ENCODE data around the gene NTHL1. TPM values are rescaled to one million over a fixed set of nuclear protein-coding genes. Genes with fewer than 3 reads are reported as not detected.

Gene NTHL1
- total and polyA plus RNA-seq, 2 of the 13 experiments (the other 11 are each of a cell fraction or from before 2014, with no cell fraction given): 47.5 to 64.9 TPM

DNA sequence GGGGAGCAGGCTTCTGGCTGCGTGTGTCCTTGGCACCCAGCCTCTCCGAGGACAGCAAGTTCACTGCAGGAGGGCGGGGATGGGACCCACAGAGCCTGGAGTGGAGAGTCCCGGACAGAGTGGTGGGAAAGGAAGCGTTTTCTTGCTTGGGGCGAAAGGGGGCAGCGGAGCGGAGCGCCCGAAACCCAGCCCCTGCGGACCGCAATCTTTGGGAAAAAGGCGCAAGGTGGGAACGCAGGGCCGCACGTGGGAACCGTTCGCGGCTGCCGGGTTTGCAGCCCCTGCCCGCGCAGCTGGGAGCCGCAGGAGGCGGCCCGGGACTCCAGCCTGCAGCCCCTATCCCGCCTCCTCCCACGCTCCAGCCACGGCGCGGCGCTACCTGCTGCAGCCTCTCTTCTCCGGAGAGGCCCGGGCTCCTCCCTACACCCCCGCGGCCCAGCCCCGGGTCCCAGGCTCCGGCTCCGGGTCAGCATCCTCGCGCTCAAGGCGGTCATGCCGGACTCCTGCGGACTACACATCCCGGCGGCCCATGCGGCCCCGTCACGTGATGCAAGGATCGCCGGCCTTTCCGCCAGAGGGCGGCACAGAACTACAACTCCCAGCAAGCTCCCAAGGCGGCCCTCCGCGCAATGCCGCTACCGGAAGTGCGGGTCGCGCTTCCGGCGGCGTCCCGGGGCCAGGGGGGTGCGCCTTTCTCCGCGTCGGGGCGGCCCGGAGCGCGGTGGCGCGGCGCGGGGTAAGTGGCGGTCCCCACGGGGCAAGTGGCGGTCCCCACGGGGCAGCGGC, at the start of gene NTHL1, which contains the start of gene TSC2 (continued):
- TF ChIP-seq, protein P1, sequence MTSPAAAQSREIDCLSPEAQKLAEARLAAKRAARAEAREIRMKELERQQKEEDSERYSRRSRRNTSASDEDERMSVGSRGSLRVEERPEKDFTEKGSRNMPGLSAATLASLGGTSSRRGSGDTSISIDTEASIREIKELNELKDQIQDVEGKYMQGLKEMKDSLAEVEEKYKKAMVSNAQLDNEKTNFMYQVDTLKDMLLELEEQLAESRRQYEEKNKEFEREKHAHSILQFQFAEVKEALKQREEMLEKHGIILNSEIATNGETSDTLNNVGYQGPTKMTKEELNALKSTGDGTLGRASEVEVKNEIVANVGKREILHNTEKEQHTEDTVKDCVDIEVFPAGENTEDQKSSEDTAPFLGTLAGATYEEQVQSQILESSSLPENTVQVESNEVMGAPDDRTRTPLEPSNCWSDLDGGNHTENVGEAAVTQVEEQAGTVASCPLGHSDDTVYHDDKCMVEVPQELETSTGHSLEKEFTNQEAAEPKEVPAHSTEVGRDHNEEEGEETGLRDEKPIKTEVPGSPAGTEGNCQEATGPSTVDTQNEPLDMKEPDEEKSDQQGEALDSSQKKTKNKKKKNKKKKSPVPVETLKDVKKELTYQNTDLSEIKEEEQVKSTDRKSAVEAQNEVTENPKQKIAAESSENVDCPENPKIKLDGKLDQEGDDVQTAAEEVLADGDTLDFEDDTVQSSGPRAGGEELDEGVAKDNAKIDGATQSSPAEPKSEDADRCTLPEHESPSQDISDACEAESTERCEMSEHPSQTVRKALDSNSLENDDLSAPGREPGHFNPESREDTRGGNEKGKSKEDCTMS (CRISPR knock-in tag; conservative IDR thresholded peaks at IDR 0.05): no peak
- TF ChIP-seq BCLAF1 (IDR thresholded peaks at IDR 0.05): no peak
- no peak for TF ChIP-seq ZNF572 (CRISPR knock-in tag; IDR thresholded peaks at IDR 0.05)
- TF ChIP-seq, protein P2, sequence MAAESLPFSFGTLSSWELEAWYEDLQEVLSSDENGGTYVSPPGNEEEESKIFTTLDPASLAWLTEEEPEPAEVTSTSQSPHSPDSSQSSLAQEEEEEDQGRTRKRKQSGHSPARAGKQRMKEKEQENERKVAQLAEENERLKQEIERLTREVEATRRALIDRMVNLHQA (CRISPR knock-in tag; IDR thresholded peaks at IDR 0.05): no peak
- TF ChIP-seq SP140L (CRISPR knock-in tag; IDR thresholded peaks at IDR 0.05; ENCODE audit: borderline replicate concordance): no peak
- no peak for TF ChIP-seq JUNB (CRISPR knock-in tag; IDR thresholded peaks at IDR 0.05; ENCODE audit: borderline replicate concordance)
- TF ChIP-seq ATF4 (CRISPR knock-in tag; IDR thresholded peaks at IDR 0.05): peak in 1 of 2 experiments; percentile 92; a peak in 2 of 4 replicates
- TF ChIP-seq GABPA (IDR thresholded peaks at IDR 0.05; ENCODE audit: low read depth, low read length): peak; percentile 99
- peak; percentile 93 for TF ChIP-seq GABPA (CRISPR knock-in tag; IDR thresholded peaks at IDR 0.05; ENCODE audit: low read depth)
- no peak; the same call in 1 of the 2 replicates for TF ChIP-seq ZBTB26 (CRISPR knock-in tag; IDR thresholded peaks at IDR 0.05; ENCODE audit: borderline replicate concordance)
- TF ChIP-seq, protein P3, sequence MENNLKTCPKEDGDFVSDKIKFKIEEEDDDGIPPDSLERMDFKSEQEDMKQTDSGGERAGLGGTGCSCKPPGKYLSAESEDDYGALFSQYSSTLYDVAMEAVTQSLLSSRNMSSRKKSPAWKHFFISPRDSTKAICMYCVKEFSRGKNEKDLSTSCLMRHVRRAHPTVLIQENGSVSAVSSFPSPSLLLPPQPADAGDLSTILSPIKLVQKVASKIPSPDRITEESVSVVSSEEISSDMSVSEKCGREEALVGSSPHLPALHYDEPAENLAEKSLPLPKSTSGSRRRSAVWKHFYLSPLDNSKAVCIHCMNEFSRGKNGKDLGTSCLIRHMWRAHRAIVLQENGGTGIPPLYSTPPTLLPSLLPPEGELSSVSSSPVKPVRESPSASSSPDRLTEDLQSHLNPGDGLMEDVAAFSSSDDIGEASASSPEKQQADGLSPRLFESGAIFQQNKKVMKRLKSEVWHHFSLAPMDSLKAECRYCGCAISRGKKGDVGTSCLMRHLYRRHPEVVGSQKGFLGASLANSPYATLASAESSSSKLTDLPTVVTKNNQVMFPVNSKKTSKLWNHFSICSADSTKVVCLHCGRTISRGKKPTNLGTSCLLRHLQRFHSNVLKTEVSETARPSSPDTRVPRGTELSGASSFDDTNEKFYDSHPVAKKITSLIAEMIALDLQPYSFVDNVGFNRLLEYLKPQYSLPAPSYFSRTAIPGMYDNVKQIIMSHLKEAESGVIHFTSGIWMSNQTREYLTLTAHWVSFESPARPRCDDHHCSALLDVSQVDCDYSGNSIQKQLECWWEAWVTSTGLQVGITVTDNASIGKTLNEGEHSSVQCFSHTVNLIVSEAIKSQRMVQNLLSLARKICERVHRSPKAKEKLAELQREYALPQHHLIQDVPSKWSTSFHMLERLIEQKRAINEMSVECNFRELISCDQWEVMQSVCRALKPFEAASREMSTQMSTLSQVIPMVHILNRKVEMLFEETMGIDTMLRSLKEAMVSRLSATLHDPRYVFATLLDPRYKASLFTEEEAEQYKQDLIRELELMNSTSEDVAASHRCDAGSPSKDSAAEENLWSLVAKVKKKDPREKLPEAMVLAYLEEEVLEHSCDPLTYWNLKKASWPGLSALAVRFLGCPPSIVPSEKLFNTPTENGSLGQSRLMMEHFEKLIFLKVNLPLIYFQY (CRISPR knock-in tag; IDR thresholded peaks at IDR 0.05; ENCODE audit: borderline replicate concordance): peak; percentile 94
- peak; percentile 48; the same call in 1 of the 2 replicates for TF ChIP-seq ZNF607 (CRISPR knock-in tag; IDR thresholded peaks at IDR 0.05; ENCODE audit: borderline replicate concordance)
- peak; percentile 30; the same call in 1 of the 2 replicates for TF ChIP-seq ZBTB42 (CRISPR knock-in tag; IDR thresholded peaks at IDR 0.05)
- no peak for TF ChIP-seq ZNF749 (CRISPR knock-in tag; IDR thresholded peaks at IDR 0.05; ENCODE audit: borderline replicate concordance)
- peak; percentile 78; the same call in 1 of the 2 replicates for TF ChIP-seq SALL1 (CRISPR knock-in tag; IDR thresholded peaks at IDR 0.05)
- TF ChIP-seq ZFP36L1 (CRISPR knock-in tag; IDR thresholded peaks at IDR 0.05): no peak; the same call in 1 of the 2 replicates
